Left ventricle myocardium superior (tissue), 1 donor: Measurements from ENCODE around the gene SCAP. TPM values are rescaled to one million over a fixed set of nuclear protein-coding genes. Genes with fewer than 3 reads are reported as not detected.

ENCODE experiments used
- ATAC-seq: fragments of 200-7000 bp; cut with Tn5 transposase; one replicate; pipeline ENCODE4 v1.9.1; 2020; ENCODE audit warnings: mild to moderate bottlenecking, moderate library complexity
- DNase-seq: peaks from one replicate; pipeline ENCODE4 v3.0.0-alpha.2; 2020
- intact Hi-C: fragments of 100-400 bp; cut with micrococcal nuclease; formaldehyde crosslinking; loops from one replicate; pipeline ENCODE4 v1.11.0; 2022
- total RNA-seq: library from RNA; stranded (reverse); fragmentation: NEBNext Ultra II Directional; extraction: Animal tissue kit (Norgen Biotek cat#: 25700); gene quantifications from one replicate; pipeline ENCODE4 v1.2.1, GENCODE V29; 2021
- donor health status: DM: no; HTN: yes; CAD: no; lungs with severe emphysema.

SCAP gene
- total RNA-seq, 1 donor from 2014 or later = 53.0 TPM

DNA sequence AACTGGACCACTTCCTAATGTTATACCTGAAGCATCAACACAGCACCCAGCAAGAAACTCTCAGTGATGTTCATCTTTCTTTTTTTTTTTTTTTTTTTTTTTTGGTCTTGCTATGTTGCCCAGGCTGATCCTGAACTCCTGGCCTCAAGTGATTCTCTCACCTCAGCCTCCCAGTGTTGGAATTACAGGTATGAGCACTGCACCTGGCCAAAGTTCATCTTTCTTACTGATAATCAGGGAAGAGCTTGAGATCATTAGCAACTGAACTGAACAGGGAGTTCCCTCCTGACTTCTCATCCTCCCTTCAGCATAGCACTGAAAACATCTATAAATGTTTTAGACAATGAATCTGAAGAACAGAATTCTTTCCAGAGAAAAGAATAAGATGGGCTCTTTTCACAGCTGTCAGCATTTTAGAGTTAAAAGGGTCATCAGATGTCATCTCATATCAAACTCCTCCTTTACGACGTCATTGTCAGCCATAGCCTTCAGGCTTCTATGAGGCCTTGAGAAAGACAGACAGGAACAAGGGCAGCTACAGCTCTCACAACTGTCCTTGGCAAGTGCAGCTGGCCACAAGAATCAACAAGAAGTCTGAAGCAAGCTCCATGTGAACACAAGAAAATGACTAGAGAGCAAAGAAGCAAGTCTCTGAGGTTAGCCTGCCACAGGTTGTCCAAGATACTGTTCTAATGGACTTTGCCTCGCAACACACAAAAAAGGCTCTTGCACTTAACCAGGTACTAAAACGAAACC lies 33.8 kb downstream of the SCAP start:
- DNase-seq (no peak), ATAC-seq (no peak)
- intact Hi-C loops = no loop called here

GRCh38 chr3:47440131-47440530 lies 35.6 kb downstream of the SCAP start:
- DNase-seq (no peak), ATAC-seq (no peak)
- intact Hi-C loops = no loop called here

DNA sequence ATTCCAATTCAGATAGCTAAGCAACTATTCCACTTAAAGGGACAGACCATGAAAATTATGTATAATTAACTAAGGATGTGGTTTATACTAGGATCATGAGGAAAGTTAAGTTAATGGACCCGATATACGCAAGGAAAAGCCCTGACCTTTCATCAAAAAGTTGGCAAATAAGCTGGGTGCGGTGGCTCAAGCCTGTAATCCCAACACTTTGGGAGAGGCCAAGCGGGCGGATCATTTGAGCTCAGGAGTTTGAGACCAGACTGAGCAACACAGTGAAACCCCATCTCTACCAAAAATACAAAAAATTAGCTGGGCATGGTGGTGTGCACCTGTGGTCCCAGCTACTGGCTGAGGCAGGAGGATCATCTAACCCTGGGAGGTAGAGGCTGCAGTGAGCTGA lies 39.6 kb downstream of the SCAP start:
- intact Hi-C loops = no loop called here
- ATAC-seq (no peak), DNase-seq (no peak)

DNA sequence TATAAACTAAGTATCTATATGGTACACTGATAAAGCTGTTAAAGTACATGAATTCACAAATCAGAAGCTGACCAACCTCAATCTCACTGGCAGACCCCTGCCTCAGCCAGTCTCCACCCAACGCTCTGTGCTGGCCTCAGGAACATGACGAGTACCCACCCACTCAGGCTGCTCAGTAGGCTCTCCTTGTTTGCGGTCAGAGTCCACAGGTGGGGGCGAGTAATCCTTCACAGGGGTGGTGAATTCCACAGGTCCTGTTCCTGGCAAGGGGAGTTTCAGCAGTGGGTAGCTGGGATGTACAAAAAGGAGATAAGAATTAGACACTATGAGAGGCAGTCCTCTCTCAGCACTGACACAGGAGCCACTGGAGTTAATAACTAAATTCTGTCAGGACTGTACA lies 40.9 kb downstream of the SCAP start:
- DNase-seq = no peak
- no peak for ATAC-seq
- intact Hi-C loops = no loop called here

- DNase-seq = no peak
Measured at GRCh38 chr3:47433796-47434195, 41.9 kb downstream of the SCAP start.

DNA sequence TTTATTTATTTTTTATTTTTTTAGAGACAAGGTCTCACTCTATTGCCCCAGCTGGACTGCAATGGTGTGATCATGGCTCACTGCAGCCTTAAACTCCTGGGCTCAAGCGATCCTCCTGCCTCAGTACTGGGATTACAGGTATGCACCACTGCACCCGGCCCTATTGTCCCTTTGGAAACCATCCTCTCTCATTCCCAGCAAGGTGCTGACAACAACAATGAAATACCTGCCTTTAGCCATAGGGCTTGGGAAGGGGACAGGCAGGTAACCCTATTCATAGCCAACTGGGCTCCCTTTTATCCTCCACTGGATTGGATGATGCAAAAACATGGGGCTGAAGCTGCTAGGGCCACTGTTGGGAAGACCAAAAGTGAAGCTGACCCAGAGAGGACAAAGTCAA lies 43.1 kb downstream of the SCAP start:
- no peak for DNase-seq
- intact Hi-C loops = no loop called here
- no peak for ATAC-seq

More at GRCh38 chr3:47433796-47434195, 41.9 kb downstream of the SCAP start:
- ATAC-seq = no peak
- intact Hi-C loops = no loop called here

DNA sequence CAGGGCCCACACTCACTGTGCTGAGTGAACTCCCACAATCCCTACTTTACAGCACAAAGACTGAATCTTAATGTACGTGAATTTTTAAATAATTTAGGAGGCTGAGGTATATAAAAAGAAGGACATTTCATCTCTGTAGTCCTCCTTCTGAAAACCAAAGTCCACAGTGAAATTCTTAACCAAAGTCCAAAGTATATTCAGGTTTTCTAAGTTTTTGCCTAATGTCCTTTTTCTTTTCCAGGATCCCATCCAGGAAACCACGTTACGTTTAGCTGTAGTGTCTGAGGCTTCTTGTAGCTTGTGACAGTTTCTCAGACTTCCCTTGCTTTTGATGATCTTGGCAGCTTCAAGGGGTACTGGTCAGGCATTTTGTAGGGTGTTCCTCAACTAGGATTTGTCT lies 44.5 kb downstream of the SCAP start:
- ATAC-seq = no peak
- no peak for DNase-seq

GRCh38 chr3:47430606-47431005 lies 45.1 kb downstream of the SCAP start:
- intact Hi-C loops = no loop called here
- no peak for ATAC-seq
- no peak for DNase-seq

More for the DNA sequence above, 44.5 kb downstream of the SCAP start:
- intact Hi-C loops = no loop called here

- ATAC-seq (no peak), DNase-seq (no peak)
- intact Hi-C loops = loop anchor here (10.0 kb wide), 1 partner anchor 45 kb away; the partner anchor contains the start of gene SCAP
Measured at GRCh38 chr3:47429476-47430270, 46.1 kb downstream of the SCAP start.

DNA sequence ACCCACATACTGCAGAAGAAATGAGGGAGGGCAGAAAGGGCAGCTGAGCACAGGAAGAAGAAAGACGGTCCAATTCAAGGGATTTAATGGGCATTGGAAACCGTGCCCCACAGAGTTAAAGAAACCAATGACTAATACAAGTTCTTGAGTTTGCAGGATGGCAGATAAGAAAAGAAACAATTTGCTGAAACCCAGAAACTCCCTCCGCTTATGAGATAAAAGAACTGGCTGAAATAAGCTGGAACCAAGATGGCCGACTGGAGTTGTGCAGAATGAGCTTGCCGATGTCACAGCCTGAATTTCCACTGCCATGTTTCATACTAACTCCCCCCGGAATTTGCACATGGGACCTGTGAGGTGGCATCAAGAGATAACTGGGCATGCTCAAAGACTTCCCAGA lies 47.1 kb downstream of the SCAP start:
- ATAC-seq (no peak), DNase-seq (no peak)
- intact Hi-C loops = loop anchor here (10.0 kb wide), 1 partner anchor 46 kb away; the partner anchor contains the start of gene SCAP

DNA sequence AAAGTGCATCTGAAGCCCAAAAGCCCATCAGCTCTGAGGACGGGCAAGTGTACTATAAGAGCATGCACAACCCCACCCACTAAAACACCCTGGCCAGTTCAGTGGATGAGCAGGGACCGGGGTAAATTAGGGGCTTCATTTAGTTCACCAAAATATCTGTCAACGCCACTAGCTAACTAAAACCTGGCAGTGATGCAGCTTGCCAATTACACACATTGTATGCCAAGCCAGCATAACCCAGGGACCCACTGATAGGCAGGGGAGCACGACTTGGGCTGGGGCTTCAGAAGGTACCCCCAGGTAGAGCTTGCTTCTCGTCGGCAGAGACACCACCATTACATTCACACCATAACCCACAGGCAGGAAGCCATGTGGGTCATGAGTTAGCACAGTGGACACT lies 47.9 kb downstream of the SCAP start:
- intact Hi-C loops = loop anchor here (10.0 kb wide), 1 partner anchor 47 kb away; the partner anchor contains the start of gene SCAP
- DNase-seq (no peak), ATAC-seq (no peak)

DNA sequence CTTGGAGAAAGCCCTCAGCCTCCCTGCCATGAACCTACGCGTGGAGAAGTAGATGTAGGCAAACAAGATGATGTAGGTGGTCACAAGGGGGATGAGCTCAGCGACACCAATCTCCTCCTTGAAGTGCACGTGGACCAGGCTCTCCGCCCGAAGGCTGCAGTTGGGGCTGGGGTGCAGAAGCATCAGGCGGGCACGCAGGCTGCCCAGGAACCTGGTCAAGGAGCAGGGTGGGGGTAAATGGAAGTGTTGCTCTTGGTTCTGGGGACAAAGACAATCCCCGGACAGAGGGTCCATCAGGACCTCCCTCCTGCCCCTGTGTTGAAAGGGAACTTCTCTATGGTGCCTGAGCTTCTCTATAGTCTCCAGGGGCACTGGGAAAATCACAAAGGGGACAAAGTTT lies 49.8 kb downstream of the SCAP start:
- no peak for ATAC-seq
- no peak for DNase-seq
- intact Hi-C loops = loop anchor here (10.0 kb wide), 1 partner anchor 49 kb away; the partner anchor contains the start of gene SCAP

- no peak for ATAC-seq
- no peak for DNase-seq
- intact Hi-C loops = loop anchor here (10.0 kb wide), 1 partner anchor 49 kb away; the partner anchor contains the start of gene SCAP
Measured at GRCh38 chr3:47425383-47425778, 50.4 kb downstream of the SCAP start.

DNA sequence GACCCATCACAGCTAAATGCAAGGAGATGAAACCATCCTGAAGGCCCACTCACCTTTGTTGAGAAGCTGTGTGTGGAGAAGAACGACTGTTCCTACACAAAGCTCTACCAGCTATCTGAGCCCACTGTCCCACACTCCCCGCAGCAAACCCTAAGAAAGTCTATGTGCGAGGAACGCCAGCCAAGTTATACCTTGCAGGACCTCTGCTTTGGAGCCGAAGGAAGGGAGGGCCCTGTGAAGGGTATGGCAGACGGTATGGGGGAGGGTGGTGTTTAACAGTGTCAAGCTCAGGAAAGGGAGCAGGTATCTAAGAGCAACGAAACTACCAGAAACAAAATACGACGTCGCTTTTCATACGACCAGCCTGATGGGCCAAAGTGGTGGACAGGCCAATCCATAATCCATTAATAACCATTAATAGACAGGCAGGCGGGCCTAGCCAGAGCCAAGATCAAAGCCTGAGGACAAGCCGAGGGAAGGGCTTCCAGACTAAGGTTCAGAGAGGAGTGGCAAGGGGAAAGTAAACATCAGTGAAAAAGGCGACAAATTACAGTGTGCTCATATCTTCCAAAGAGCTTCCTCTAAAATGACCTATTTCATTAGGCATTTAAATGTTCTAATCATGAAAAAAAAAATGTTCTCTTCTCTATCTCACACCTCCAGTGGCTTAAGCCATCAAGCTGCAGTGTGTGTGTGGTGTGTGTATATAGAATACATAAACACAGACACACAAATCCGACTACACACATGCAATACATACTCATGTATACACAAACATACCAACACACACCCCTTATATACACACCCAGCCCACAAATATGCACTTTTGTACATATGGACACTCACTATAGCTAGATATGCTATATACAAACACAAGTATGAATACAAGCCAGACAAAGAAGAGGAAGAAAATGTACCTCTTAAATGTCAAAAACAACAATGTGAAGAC lies 51.0 kb downstream of the SCAP start:
- DNase-seq (no peak), ATAC-seq (no peak)
- intact Hi-C loops = loop anchor here (10.0 kb wide), 1 partner anchor 50 kb away; the partner anchor contains the start of gene SCAP

DNA sequence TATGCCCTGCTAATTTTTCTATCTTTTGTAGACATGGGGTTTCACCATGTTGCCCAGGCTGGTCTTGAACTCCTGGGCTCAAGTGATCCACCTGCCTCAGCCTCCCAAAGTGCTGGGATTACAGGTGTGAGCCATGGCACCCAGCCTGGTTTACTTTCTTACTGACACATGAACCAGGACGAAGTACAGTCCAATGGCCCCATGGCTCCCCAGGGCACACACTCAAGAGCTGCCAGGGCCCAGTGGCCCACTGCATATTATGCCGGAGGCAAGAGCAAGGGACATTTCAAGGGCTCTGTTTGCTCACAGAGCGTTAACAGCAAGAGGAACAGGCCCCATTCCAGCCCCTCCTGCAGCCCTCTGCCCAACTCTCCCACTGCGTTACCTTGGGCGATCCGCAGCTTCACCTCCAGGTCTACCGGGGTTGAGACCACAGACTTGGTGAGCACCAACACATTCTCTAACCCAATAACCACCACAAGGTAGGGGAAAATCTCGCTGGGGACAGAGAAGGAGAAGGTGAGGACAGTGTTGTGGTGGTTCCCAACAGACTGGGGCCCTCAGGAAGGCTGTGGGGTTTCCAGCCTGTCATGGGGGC lies 52.1 kb downstream of the SCAP start:
- intact Hi-C loops = loop anchor here (10.0 kb wide), 1 partner anchor 51 kb away; the partner anchor contains the start of gene SCAP
- ATAC-seq = no peak

GRCh38 chr3:47422743-47423142 lies 53.0 kb downstream of the SCAP start:
- DNase-seq = no peak
- no peak for ATAC-seq

More for the DNA sequence above, 52.1 kb downstream of the SCAP start:
- DNase-seq = no peak

DNA sequence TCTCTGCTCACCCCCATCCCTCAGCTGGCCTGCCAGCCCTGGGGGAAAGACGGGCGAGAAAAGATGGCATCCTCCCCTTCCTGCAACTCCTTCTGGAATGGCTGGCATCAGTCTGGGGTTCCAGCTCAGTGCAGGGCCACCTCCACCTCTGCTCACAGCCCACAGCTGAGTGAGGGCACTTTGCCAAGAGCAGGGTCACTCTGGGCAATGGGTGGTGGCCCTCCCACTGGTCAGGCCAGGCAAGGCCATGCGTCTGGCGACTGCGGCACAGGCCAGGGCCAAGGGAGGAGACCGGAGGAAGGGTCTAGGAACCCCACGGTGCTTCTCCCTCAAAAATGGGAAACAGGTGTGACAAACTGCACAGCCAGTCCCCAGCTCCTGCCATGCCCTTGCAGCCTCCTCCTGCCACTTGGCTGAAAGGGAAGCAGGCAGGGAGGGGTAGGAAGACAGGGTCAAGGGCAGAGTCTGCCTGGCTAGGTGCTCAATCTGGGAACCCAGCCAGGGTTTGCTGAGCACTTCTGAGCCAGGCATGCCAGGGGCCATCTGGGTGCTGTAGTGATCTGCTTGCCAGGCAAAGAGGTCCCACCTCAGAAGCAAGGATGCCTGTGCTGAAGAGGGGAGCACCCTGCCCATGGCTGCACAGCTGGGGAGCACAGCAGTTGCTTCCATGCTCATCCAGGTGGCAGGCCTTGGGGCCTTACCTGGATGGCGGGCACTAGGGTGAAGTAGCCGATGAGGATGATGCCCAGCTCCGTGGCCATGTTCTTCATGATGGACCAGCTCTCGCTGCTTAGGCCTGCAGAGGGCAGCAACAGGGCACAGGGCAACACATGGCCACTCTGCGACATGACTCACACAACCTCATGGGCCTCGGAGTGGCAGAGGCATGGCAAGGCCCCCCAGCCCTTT lies 53.7 kb downstream of the SCAP start:
- peak; percentile 81 for DNase-seq

More at GRCh38 chr3:47422743-47423142, 53.0 kb downstream of the SCAP start:
- intact Hi-C loops = loop anchor here (10.0 kb wide), 1 partner anchor 52 kb away; the partner anchor contains the start of gene SCAP

More for the DNA sequence above, 53.7 kb downstream of the SCAP start:
- intact Hi-C loops = loop anchor here (10.0 kb wide), 1 partner anchor 53 kb away; the partner anchor contains the start of gene SCAP
- peak; percentile 86 for ATAC-seq
